Endothelial cell of umbilical vein (primary cell): ENCODE measurements around the gene ASIC1.
"Not testable (repeated sequence)": the region's sequence is repeated elsewhere in the genome, so short reads cannot be mapped to it uniquely, and the experiment has no call there.

Source experiments
- CTCF ChIP-seq, 2 donors: IDR thresholded peaks; 1 replicate in 1 of 2; 2 replicates in 1 of 2; pipeline ENCODE4 v1.5.1; 2011; ENCODE audit warnings: low read length in 2 of 2, mild to moderate bottlenecking in 2 of 2, moderate library complexity in 2 of 2, control low read depth in 1 of 2, inconsistent platforms in 1 of 2, low read depth in 1 of 2; ENCODE audit not compliant: insufficient read depth in 1 of 2; ENCODE audit errors: extremely low read depth in 1 of 2
- EZH2 ChIP-seq: IDR thresholded peaks from 2 replicates; pipeline ENCODE4 v1.6.1; 2012; ENCODE audit warnings: borderline replicate concordance, low read depth, mild to moderate bottlenecking, moderate library complexity, low read length, inconsistent platforms; ENCODE audit not compliant: severe bottlenecking
- JUN ChIP-seq: IDR thresholded peaks from 2 replicates; pipeline ENCODE4 v1.6.1; 2011; ENCODE audit warnings: borderline replicate concordance, low read depth; ENCODE audit not compliant: insufficient read length, insufficient read depth
- POLR2A ChIP-seq: IDR thresholded peaks from 2 replicates; pipeline ENCODE4 v1.6.1; 2012; ENCODE audit warnings: low read depth, mild to moderate bottlenecking, control low read depth, low read length

- not testable (repeated sequence) for TF ChIP-seq CTCF (IDR thresholded peaks at IDR 0.05; ENCODE audit: extremely low read depth in 1 of 2, insufficient read depth in 1 of 2, low read depth in 1 of 2, low read length in 2 of 2); EZH2; JUN
- TF ChIP-seq POLR2A: peak; percentile 30
Measured at GRCh38 chr12:50084409-50084774, 27.0 kb downstream of the ASIC1 start.
